ENCODE measurements around the gene MTX3.

MTX3 gene

DNA sequence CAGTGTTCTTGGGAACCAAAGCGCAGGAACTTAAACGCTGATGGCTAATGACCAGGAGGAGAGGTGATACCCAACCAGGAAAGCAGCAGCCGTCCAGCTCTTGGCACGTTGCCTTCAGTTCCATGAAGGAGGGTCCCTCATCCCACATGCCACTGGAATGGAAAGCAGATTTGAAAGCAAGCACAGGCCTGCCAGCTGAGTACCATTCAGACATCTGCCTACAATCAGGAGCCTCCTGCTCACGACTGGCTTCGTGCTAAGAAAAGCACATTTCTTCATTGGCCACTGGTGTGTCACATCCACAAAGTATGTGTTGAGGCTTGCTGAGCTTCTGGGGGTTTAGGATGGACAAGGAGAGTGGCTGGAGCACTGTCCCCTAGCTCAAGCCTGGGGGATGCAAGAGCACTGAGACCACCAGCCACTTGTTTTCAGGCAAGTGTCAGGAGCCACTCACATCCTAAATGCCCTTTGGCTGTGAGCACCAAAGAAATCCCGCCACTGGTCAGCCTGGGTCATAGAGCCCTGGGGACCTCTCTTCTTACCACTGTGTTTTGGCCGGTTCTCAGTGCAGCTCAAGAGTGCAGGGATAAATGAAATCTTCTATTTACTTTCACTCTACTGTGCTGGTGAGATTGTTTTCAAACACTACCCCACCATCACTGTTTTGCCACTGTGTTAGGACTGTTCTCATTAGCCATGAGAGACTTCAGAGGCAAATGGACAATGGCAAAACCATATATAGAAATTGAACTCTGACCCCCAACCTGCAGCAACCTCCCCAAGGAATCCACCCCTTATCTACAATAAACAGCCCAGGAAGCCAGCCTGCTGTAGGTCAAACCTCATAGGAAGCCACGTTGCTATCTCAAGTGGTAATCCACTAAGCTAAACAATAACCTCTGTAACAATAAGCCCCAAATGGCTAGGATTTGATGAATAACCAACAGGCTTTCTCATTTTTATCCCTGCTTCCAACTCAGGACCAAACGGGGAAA, 58.3 kb downstream of the MTX3 start:
- DNase-seq: no peak

- no peak for DNase-seq
These were observed 59.2 kb downstream of the MTX3 start for GRCh38 chr5:79931866-79932265.

- DNase-seq: no peak
These were observed 59.7 kb downstream of the MTX3 start for GRCh38 chr5:79931409-79931808.

- DNase-seq: no peak
These were observed 62.0 kb downstream of the MTX3 start for GRCh38 chr5:79929095-79929494.

Data from NCI-H774 (cell line).